ENCODE results near the gene GSTA5. TPM values are rescaled to one million over a fixed set of nuclear protein-coding genes. Genes with fewer than 3 reads are reported as not detected.

The GSTA5 gene
- polyA plus RNA-seq, 2 of the 4 experiments (the other 2 are of a cell fraction): not detected

- Histone ChIP-seq H3K27ac (no peak overlapping the region), H3K4me2 (no peak overlapping the region), H3K4me3 (no peak overlapping the region), H3K4me1 (no peaks in the 10 kb centered on the region), H3K9me3 (no peaks in the 10 kb centered on the region)
- ChIA-PET CTCF (interaction anchor here (0.5 to 1.3 kb wide), 3 partner anchors 9 to 1297 kb away, joined by 3 to 5 read pairs (median 4); no protein-coding TSS in a partner anchor), POLR2A (no interaction called here)
- TF ChIP-seq MAFK (IDR thresholded peaks at IDR 0.05; ENCODE audit: partially characterized antibody) (no peak), HDAC2 (IDR thresholded peaks at IDR 0.05) (no peak), MYC (IDR thresholded peaks at IDR 0.05; ENCODE audit: borderline replicate concordance, low read length) (no peak), CEBPB (IDR thresholded peaks at IDR 0.05) (no peak), MAX (IDR thresholded peaks at IDR 0.05) (no peak), EP300 (IDR thresholded peaks at IDR 0.05) (no peak), MAZ (IDR thresholded peaks at IDR 0.05; ENCODE audit: borderline replicate concordance, low read depth, low read length) (no peak), FOSL2 (IDR thresholded peaks at IDR 0.05) (no peak), FOSL2 (CRISPR knock-in tag; IDR thresholded peaks at IDR 0.05) (no peak), RCOR1 (IDR thresholded peaks at IDR 0.05; ENCODE audit: low read depth, low read length) (no peak), FOXS1 (CRISPR knock-in tag; IDR thresholded peaks at IDR 0.05) (no peak), USF2 (IDR thresholded peaks at IDR 0.05) (no peak), CHD2 (IDR thresholded peaks at IDR 0.05; ENCODE audit: low read length, partially characterized antibody) (no peak), FOSB (CRISPR knock-in tag; IDR thresholded peaks at IDR 0.05) (no peak), HOXA7 (CRISPR knock-in tag; IDR thresholded peaks at IDR 0.05) (no peak), CBX8 (IDR thresholded peaks at IDR 0.05) (no peak), GATA3 (IDR thresholded peaks at IDR 0.05; ENCODE audit: borderline replicate concordance) (no peak), ESRRA (IDR thresholded peaks at IDR 0.05; ENCODE audit: borderline replicate concordance, low read length) (no peak)
- TF ChIP-seq, protein P1, sequence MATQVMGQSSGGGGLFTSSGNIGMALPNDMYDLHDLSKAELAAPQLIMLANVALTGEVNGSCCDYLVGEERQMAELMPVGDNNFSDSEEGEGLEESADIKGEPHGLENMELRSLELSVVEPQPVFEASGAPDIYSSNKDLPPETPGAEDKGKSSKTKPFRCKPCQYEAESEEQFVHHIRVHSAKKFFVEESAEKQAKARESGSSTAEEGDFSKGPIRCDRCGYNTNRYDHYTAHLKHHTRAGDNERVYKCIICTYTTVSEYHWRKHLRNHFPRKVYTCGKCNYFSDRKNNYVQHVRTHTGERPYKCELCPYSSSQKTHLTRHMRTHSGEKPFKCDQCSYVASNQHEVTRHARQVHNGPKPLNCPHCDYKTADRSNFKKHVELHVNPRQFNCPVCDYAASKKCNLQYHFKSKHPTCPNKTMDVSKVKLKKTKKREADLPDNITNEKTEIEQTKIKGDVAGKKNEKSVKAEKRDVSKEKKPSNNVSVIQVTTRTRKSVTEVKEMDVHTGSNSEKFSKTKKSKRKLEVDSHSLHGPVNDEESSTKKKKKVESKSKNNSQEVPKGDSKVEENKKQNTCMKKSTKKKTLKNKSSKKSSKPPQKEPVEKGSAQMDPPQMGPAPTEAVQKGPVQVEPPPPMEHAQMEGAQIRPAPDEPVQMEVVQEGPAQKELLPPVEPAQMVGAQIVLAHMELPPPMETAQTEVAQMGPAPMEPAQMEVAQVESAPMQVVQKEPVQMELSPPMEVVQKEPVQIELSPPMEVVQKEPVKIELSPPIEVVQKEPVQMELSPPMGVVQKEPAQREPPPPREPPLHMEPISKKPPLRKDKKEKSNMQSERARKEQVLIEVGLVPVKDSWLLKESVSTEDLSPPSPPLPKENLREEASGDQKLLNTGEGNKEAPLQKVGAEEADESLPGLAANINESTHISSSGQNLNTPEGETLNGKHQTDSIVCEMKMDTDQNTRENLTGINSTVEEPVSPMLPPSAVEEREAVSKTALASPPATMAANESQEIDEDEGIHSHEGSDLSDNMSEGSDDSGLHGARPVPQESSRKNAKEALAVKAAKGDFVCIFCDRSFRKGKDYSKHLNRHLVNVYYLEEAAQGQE (IDR thresholded peaks at IDR 0.05): no peak
- TF ChIP-seq, protein P2, sequence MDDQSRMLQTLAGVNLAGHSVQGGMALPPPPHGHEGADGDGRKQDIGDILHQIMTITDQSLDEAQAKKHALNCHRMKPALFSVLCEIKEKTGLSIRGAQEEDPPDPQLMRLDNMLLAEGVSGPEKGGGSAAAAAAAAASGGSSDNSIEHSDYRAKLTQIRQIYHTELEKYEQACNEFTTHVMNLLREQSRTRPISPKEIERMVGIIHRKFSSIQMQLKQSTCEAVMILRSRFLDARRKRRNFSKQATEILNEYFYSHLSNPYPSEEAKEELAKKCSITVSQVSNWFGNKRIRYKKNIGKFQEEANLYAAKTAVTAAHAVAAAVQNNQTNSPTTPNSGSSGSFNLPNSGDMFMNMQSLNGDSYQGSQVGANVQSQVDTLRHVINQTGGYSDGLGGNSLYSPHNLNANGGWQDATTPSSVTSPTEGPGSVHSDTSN (IDR thresholded peaks at IDR 0.05): no peak
- no peak for ATAC-seq
- no peak for DNase-seq (ENCODE audit: low read depth in 1 of 2, low spot score in 1 of 2)
- WGBS (ENCODE audit: missing lambda C conversion rate): 88% methylated on average over 4 of the region's 4 CpGs
- no peak for FAIRE-seq
These were observed 3.0 kb upstream of the GSTA5 start for GRCh38 chr6:52843605-52844004.

GRCh38 chr6:52839124-52840055 lies 1.2 kb downstream of the GSTA5 start:
- peak; percentile 52 to 76 for DNase-seq (ENCODE audit: low read depth in 1 of 2, low spot score in 1 of 2)
- peak; percentile 99 to 100 for ATAC-seq
- 23% methylated on average over 14 of the region's 20 CpGs for WGBS (ENCODE audit: missing lambda C conversion rate)
- CTCF ChIA-PET: interaction anchor here (1.4 kb wide), 1 partner anchor 36 kb away, joined by 4 read pairs; no protein-coding TSS in a partner anchor
- no peaks in the 10 kb centered on the region for H3K4me1 ChIP-seq
- no peaks in the 10 kb centered on the region for H3K9me3 ChIP-seq
- peak overlapping the region; percentile 39 for H3K4me3 ChIP-seq
- peak overlapping the region; percentile 39 to 66; a peak in 4 of 6 replicates for H3K27ac ChIP-seq
- FAIRE-seq: no peak
- POLR2A ChIA-PET: no interaction called here
- H3K4me2 ChIP-seq: peak overlapping the region; percentile 84
- TF ChIP-seq TFCP2L1 (CRISPR knock-in tag; IDR thresholded peaks at IDR 0.05) (no peak), JUNB (IDR thresholded peaks at IDR 0.05) (no peak), EHF (CRISPR knock-in tag; IDR thresholded peaks at IDR 0.05) (no peak), RNF2 (IDR thresholded peaks at IDR 0.05; ENCODE audit: borderline replicate concordance, low read depth) (no peak), FOSL2 (IDR thresholded peaks at IDR 0.05) (no peak), FOSL2 (CRISPR knock-in tag; IDR thresholded peaks at IDR 0.05) (peak; percentile 58), CHD2 (IDR thresholded peaks at IDR 0.05; ENCODE audit: low read length, partially characterized antibody) (no peak), NFE2L2 (conservative IDR thresholded peaks at IDR 0.05; ENCODE audit: low read length) (no peak), CBX2 (IDR thresholded peaks at IDR 0.05; ENCODE audit: borderline replicate concordance, low read depth) (no peak)
- TF ChIP-seq, protein P1 (IDR thresholded peaks at IDR 0.05): no peak
